Transverse colon (tissue), 4 donors: ENCODE data around the gene TM6SF1. TPM values are rescaled to one million over a fixed set of nuclear protein-coding genes. Genes with fewer than 3 reads are reported as not detected.
"Not testable (repeated sequence)": the region's sequence is repeated elsewhere in the genome, so short reads cannot be mapped to it uniquely, and the experiment has no call there.

Experiments
- DNase-seq: peaks from one replicate; pipeline ENCODE4 v3.0.0-alpha.2; 2019
- H3K27ac ChIP-seq, 4 donors: fragments of 200-600 bp; sonication (generic); 2 replicates each; pipeline ENCODE4 v1.5.1; 2016 to 2018; ENCODE audit warnings: inconsistent platforms in 4 of 4
- H3K27me3 ChIP-seq: fragments of 200-600 bp; sonication (generic); 2 replicates; pipeline ENCODE4 v1.5.1; 2017; ENCODE audit warnings: inconsistent platforms
- H3K36me3 ChIP-seq, 4 donors: fragments of 200-600 bp; sonication (generic); 2 replicates each; pipeline ENCODE4 v1.5.1; 2017 to 2019; ENCODE audit warnings: inconsistent platforms in 4 of 4
- H3K4me1 ChIP-seq, 4 donors: fragments of 200-600 bp; sonication (generic); 2 replicates each; pipeline ENCODE4 v1.5.1; 2017 to 2020; ENCODE audit warnings: inconsistent platforms in 4 of 4
- H3K4me3 ChIP-seq, 4 donors: fragments of 200-600 bp; sonication (generic); 1 replicate in 1 of 4; 2 replicates in 3 of 4; pipeline versions ENCODE4 v1.5.1 to v1.6.1; 2017 to 2019; ENCODE audit warnings: inconsistent platforms in 4 of 4
- H3K9me3 ChIP-seq, 2 donors: fragments of 200-600 bp; sonication (generic); 2 replicates each; pipeline ENCODE4 v1.5.1; 2017 to 2019; ENCODE audit warnings: inconsistent platforms in 2 of 2
- EP300 ChIP-seq: sonication (generic); formaldehyde crosslinking; IDR thresholded peaks from one replicate; pipeline ENCODE4 v1.6.1; 2017; ENCODE audit warnings: antibody characterized with exemption, low read depth
- POLR2A ChIP-seq: fragments of 450-650 bp; IDR thresholded peaks from one replicate; pipeline ENCODE4 v1.6.1; 2016; ENCODE audit warnings: antibody characterized with exemption, mild to moderate bottlenecking, moderate library complexity
- POLR2AphosphoS5 ChIP-seq, 3 donors: sonication (generic); formaldehyde crosslinking; IDR thresholded peaks; one replicate each; pipeline ENCODE4 v1.6.1; 2016; ENCODE audit warnings: antibody characterized with exemption in 3 of 3
- WGBS, 2 donors: methylation state at CpG; one replicate each; pipeline ENCODE4 v1.1.5; 2018; ENCODE audit warnings: low coverage in 1 of 2; 5-methylcytosine and 5-hydroxymethylcytosine counted together
- in situ Hi-C, 4 donors: fragments of 200-750 bp; cut with MboI; loops; one replicate each; pipeline versions ENCODE4 v1.15.0 to v1.15.1; 2017; ENCODE audit warnings: low sequenced_read_pairs in 3 of 4, low pct_ligation_motif_present in 1 of 4, low pct_unique_long_range_greater_than_20kb in 1 of 4
- intact Hi-C: fragments of 100-400 bp; cut with DNase I; formaldehyde crosslinking; loops from one replicate; pipeline ENCODE4 v1.15.1; 2023; ENCODE audit warnings: low total_unique reads
- total RNA-seq, 4 donors: library from RNA; depleted of rRNA; stranded (reverse); fragments of >200 nt; gene quantifications; one replicate each; pipeline ENCODE4 v1.1.0, GENCODE V29; 2016
- TF ChIP-seq, protein P1 (sequence below), 5 experiments: fragments of 200-600 bp in 3 of 5; fragments of 450-650 bp in 2 of 5; sonication (generic) in 3 of 5; IDR thresholded peaks; 1 replicate in 2 of 5; 2 replicates in 3 of 5; pipeline ENCODE4 v1.5.1; 2016 to 2017; ENCODE audit warnings: antibody characterized with exemption in 5 of 5, inconsistent platforms in 3 of 5, mild to moderate bottlenecking in 2 of 5, moderate library complexity in 1 of 5

TM6SF1 gene
- total RNA-seq, 4 donors from 2014 or later, result 0.96 to 1.7 TPM; not detected in 2

DNA sequence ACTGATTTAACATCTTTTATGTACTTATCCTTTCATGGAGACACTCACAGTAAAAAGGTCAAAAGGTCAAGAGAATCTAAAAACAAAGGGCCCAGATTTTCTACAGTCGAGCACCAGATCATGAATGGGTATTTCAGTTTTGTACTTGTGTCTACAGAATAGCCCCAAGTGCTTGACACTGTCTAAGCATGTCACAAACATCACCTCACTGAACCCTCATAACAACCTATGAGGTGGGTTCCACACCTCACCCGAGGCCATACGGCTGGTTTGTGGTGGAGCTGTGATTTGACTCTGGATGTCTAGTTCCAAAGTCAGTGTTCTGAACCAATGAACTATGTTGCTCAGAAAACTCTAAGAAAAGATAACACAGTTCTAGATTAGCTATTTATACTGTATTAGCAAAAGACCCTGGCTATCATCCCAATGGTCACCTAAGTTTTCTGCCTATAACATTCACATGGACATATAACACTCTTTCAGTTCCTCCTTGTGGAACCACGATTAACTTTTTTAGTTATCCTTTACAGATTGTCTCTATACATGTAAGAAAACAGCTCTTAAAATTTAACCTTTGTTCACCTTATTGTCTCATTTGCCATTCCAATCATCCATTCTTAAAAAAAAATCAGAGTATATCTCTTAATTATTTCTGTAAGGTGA lies 25.5 kb downstream of the TM6SF1 start:
- H3K9me3 ChIP-seq, result no peaks in the 10 kb centered on the region
- intact Hi-C loops, result no loop called here
- H3K27me3 ChIP-seq, result no peaks in the 10 kb centered on the region
- in situ Hi-C loops, result no loop called here
- H3K4me1 ChIP-seq, result no peaks in the 10 kb centered on the region
- TF ChIP-seq POLR2A (no peak), EP300 (no peak), POLR2AphosphoS5 (IDR thresholded peaks at IDR 0.05) (no peak)
- TF ChIP-seq, protein P1, sequence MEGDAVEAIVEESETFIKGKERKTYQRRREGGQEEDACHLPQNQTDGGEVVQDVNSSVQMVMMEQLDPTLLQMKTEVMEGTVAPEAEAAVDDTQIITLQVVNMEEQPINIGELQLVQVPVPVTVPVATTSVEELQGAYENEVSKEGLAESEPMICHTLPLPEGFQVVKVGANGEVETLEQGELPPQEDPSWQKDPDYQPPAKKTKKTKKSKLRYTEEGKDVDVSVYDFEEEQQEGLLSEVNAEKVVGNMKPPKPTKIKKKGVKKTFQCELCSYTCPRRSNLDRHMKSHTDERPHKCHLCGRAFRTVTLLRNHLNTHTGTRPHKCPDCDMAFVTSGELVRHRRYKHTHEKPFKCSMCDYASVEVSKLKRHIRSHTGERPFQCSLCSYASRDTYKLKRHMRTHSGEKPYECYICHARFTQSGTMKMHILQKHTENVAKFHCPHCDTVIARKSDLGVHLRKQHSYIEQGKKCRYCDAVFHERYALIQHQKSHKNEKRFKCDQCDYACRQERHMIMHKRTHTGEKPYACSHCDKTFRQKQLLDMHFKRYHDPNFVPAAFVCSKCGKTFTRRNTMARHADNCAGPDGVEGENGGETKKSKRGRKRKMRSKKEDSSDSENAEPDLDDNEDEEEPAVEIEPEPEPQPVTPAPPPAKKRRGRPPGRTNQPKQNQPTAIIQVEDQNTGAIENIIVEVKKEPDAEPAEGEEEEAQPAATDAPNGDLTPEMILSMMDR (IDR thresholded peaks at IDR 0.05), result no peak
- no peak for DNase-seq
- H3K27ac ChIP-seq, result no peak overlapping the region
- H3K4me3 ChIP-seq, result no peak overlapping the region
- H3K36me3 ChIP-seq, result no peaks in the 10 kb centered on the region
- 79 to 80% methylated on average over 2 to 4 of the region's 4 CpGs for WGBS, 2 donors

DNA sequence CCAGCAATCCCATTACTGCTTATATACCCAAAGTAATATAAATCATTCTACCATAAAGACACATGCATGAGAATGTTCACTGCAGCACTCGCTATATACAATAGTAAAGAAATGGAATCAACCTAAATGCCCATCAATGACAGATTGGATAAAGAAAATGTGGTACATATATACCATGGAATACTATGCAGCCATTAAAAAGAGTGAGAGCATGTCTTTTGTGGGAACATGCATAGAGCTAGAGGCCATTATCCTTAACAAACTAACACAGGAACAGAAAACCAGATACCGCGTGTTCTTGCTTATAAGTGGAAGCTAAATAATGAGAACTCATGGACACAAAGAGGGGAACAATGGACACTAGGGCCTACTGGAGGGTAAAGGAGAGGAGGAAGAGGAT lies 34.7 kb downstream of the TM6SF1 start:
- H3K27me3 ChIP-seq, H3K36me3 ChIP-seq, DNase-seq, H3K27ac ChIP-seq, H3K4me3 ChIP-seq, in situ Hi-C loops, H3K9me3 ChIP-seq, H3K4me1 ChIP-seq, intact Hi-C loops: not testable (repeated sequence)
- 90 to 96% methylated on average over 3 of the region's 3 CpGs for WGBS, 2 donors

DNA sequence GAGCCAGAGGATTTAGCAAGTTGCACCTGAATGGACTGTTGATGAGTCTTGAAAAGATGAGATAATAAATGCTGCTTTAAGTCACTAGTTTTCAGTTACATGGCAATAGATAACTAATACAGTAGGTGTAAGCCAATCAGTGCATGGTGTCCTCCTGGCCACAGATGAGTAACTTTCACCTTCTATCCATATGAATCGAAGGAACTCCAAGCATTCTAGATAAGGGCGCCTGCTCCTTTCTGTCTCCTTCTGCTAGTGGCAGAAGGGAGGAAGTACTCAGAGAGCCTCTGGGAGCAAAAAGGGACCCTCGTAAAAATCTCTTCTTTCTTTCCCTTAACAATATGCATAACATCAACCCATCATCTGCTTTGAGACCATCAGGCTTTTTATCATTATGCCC lies 37.3 kb downstream of the TM6SF1 start:
- TF ChIP-seq POLR2A, result no peak
- TF ChIP-seq EP300, result no peak
- TF ChIP-seq, protein P1 (IDR thresholded peaks at IDR 0.05), result no peak
- no peak overlapping the region for H3K4me3 ChIP-seq
- H3K36me3 ChIP-seq, result peaks cover 0 to 8% (median 0%) of the 10 kb centered on the region in 4 donors
- DNase-seq, result no peak
- 87 to 100% methylated on average over 1 to 3 of the region's 3 CpGs for WGBS, 2 donors
- no peak overlapping the region for H3K27ac ChIP-seq
- H3K4me1 ChIP-seq, result no peaks in the 10 kb centered on the region
- intact Hi-C loops, result no loop called here
- in situ Hi-C loops, result no loop called here
- no peaks in the 10 kb centered on the region for H3K27me3 ChIP-seq
- H3K9me3 ChIP-seq, result no peaks in the 10 kb centered on the region

DNA sequence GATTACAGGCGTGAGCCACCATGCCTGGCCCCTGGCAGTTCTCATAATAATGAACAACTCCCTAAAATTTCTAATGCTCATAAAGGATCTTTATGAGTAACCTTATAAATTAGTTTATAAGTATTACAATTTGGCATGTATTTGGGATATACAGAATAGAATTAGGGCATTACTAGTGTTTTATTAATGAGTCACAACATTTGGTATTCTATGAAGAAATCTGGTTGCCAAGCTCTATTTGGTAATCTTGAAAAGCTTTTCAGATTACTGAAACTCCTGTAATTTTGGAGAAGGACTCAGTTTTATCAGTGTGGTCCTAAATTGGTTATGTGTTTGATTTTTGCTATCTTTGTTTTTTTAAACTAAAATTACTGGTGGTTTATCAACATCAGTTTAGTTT lies 45.8 kb downstream of the TM6SF1 start:
- H3K9me3 ChIP-seq, result no peaks in the 10 kb centered on the region
- H3K27ac ChIP-seq, result no peak overlapping the region
- H3K36me3 ChIP-seq, result peaks cover 0 to 8% (median 0%) of the 10 kb centered on the region in 4 donors
- WGBS, 2 donors, result 100% methylated on average over 1 of the region's 1 CpG; no CpG with 5 or more reads in 1 of the 2 donors
- DNase-seq, result no peak
- in situ Hi-C loops, result no loop called here
- H3K27me3 ChIP-seq, result no peaks in the 10 kb centered on the region
- no peaks in the 10 kb centered on the region for H3K4me1 ChIP-seq
- intact Hi-C loops, result no loop called here
- TF ChIP-seq POLR2AphosphoS5 (IDR thresholded peaks at IDR 0.05), result no peak
- TF ChIP-seq POLR2A, result no peak
- no peak overlapping the region for H3K4me3 ChIP-seq

DNA sequence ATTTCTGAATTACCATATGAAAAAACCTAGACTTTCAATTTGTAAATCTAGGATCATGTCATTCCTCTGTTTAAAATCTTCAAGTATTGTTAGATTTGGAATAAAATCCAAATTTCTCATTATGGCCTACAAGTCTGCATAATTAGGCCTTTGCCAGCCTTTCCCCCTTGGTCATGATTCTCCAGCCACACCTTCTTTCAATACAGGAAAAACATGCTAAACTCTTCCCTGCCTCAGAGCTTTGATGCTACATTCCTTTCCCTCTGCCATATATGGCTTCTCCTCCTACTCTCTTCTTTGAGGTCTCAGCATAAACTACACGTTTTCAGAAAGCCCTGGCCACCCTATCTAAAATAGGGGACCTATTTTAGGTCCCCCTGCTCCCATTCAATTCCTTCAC lies 48.5 kb downstream of the TM6SF1 start:
- Histone ChIP-seq H3K9me3 (no peaks in the 10 kb centered on the region), H3K27ac (no peak overlapping the region), H3K27me3 (no peaks in the 10 kb centered on the region), H3K4me3 (no peak overlapping the region), H3K4me1 (no peaks in the 10 kb centered on the region), H3K36me3 (no peaks in the 10 kb centered on the region)
- intact Hi-C loops, result no loop called here
- 54 to 71% methylated on average over 1 of the region's 1 CpG for whole genome bisulfite sequencing, 2 donors
- TF ChIP-seq POLR2A, result no peak
- no peak for TF ChIP-seq EP300
- no peak for DNase-seq
- in situ Hi-C loops, result no loop called here

DNA sequence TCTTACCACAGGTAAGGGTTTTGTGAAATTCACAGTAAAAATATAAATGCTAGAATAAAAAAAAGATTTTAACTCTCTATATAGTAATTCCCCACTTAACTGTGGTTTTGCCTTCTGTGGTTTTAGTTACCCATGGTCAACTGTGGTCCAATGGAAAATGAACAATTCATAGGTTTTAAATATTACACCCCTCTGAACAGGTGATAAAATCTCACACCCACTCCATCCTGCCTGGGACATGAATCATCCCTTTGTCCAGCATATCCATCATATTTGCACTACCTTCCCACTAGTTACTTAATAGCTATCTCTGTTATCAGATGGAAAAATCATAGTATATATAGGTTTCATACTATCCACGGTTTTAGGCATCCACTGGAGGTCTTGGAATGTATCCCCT lies 50.9 kb downstream of the TM6SF1 start:
- Histone ChIP-seq H3K27ac (no peak overlapping the region), H3K27me3 (no peaks in the 10 kb centered on the region), H3K36me3 (no peaks in the 10 kb centered on the region), H3K9me3 (no peaks in the 10 kb centered on the region), H3K4me3 (no peak overlapping the region), H3K4me1 (no peaks in the 10 kb centered on the region)
- in situ Hi-C loops, result no loop called here
- intact Hi-C loops, result no loop called here
- WGBS, 2 donors, result 80 to 81% methylated on average over 1 of the region's 1 CpG
- TF ChIP-seq, protein P1 (IDR thresholded peaks at IDR 0.05), result no peak
- TF ChIP-seq POLR2A (no peak), POLR2AphosphoS5 (IDR thresholded peaks at IDR 0.05) (no peak), EP300 (no peak)
- DNase-seq, result no peak
